ENCODE results near the gene ZBTB38.

GRCh38 chr3:141412087-141412935 is 44.0 kb downstream of the ZBTB38 start:
- TF ChIP-seq CTCF (conservative IDR thresholded peaks at IDR 0.05), result no peak
- TF ChIP-seq ZFX (IDR thresholded peaks at IDR 0.05), result no peak
